HG02852 (cell line): ENCODE measurements around the gene HDAC11.
A peak's percentile ranks its signal among the peaks of the same experiment; 100 is the strongest.
"Not testable (repeated sequence)": the region's sequence is repeated elsewhere in the genome, so short reads cannot be mapped to it uniquely, and the experiment has no call there.

Experiments
- ATAC-seq: cut with Tn5 transposase; IDR thresholded peaks from one replicate; pipeline ENCODE4 v1.9.1; 2021; ENCODE audit warnings: mild to moderate bottlenecking, moderate library complexity; ENCODE audit not compliant: unreplicated experiment

HDAC11 gene

GRCh38 chr3:13479582-13480339 is at the start of gene HDAC11:
TSS of gene HDAC11 (plus strand) at chr3:13480306. CDS start at chr3:13480348, 42 bp downstream.
- peak; percentile 96 for ATAC-seq

GRCh38 chr3:13430411-13430875 is 49.7 kb upstream of the HDAC11 start:
- not testable (repeated sequence) for ATAC-seq

DNA sequence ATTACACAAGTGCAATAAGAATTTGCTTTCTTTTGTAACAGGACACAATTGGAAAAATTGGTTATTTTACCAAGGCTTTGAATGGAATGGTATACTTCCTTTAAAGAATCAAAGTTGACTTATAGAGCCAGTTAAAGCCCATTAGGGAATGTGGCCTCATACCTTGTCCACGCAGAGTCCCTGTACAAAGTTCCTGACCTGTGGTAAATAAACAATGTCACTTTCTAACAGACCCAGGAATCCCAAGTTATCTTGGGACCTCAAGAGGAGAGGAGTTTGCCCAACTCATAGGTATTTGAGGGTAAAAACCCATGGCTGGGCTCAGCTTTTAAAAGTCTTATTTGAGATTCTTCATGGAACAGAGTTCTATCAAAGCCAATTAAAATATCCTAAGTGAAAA is 48.0 kb upstream of the HDAC11 start:
- ATAC-seq = no peak

DNA sequence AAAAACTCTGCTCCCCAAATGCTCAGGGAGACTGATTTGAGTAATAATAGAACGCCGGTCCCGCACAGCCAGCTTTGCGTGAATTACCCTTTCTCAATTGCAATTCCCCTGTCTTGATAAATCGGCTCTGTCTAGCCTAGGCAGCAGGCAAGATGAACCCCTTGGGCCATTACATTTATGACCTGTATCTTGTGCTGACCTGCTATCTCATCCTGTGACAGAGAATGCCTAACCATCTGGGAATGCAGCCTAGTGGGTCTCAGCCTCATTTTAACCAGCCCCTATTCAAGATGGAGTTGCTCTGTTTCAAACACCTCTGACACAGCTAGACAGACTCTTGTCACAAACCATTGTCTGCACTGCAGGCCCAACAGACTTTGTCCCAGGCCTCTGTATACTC is 46.2 kb upstream of the HDAC11 start:
- ATAC-seq = no peak

- ATAC-seq = not testable (repeated sequence)
These were observed 43.9 kb upstream of the HDAC11 start for GRCh38 chr3:13436213-13436612.

GRCh38 chr3:13440204-13440817 is 39.8 kb upstream of the HDAC11 start:
- no peak for ATAC-seq

GRCh38 chr3:13442882-13443281 is 37.2 kb upstream of the HDAC11 start:
- not testable (repeated sequence) for ATAC-seq

- ATAC-seq = peak; percentile 6
These were observed 28.8 kb upstream of the HDAC11 start for GRCh38 chr3:13451301-13451673.

DNA sequence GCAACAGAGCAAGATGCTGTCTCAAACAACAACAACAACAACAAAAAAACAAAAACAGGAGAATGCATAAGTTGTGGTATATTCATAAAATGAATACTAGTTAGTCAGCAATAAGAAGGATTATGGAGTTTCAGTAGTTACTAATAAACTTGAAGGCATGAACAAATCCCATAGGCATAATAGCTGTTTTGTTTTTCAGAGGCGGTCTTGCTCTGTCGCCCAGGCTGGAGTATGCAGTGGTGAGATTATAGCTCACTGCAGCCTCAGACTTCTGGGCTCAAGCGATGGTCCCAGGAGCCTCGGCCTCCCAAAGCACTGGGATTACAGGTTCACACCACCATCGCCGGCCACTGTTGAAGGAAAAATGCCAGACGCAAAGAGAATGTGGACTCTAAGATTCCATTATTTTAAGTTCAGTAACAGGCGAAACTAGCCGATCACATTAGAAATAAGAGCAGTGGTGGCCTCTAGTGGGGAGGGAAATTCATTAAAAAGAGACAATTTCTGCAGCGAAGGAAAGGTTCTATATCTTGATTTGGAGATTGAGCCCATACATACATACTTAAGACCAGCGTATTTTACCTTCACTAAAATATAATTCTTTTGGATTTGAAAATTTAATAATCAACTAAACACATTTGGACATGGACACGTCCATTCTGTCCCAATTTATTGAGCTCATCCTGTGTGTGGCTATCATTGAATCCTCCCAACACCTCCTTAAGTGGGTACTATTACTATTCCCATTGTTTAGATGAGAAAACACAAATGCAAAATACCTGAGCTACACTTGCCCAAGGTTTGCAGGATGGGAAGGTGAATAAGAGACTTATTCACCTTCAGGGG is 27.4 kb upstream of the HDAC11 start:
- no peak for ATAC-seq

GRCh38 chr3:13455644-13456043 is 24.5 kb upstream of the HDAC11 start:
- no peak for ATAC-seq

DNA sequence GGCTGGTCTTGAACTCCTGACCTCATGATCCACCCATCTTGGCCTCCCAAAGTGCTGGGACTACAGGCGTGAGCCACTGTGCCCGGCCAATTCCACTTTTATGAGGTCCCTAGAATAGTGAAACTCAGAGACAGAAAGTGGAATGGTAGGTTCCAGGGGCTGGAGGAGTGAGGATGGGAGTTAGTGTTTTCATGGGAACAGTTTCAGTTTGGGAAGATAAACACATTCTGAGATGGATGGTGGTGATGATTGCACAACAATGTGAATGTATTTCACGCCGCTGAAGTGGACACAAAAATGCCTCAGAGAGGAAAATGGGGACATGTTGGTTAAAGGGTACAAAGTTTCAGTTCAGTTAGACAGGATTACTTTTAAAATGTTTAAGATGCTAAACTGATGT is 22.5 kb upstream of the HDAC11 start:
- ATAC-seq = no peak

DNA sequence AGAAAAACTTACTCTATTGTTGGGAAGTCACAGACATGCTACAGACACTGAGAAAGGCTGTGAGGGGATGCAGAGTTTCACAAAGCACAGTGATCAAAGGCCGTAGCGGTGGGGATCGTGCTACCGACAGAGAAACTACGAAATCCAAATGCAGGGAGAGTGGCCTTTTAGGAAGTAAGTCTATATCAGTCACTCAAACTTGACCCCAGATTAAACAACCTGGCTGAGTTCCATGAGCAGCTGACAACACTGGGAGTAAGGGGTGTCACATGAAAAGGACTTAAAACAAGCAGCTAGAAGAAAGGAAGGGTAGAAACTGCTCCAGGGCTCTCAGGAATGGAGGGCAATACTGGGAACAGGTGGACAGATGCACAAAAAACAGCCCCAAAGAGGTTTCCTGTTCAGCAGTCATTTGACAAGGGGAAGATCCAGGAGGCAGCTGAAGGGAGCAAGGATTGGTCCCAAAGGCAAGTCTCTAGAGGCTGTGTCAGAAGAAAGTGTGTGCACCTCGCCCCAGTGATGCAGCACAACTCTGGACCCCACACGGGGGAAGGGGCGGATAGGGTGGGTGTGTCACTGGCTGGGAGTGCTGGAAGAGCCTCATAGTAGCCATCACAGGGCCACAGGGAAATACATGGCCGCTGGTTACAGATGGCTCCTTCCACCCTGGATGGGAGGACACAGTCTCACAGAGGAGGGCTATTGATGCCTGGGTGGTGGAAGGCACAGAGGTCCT is 20.3 kb upstream of the HDAC11 start:
- ATAC-seq = no peak

GRCh38 chr3:13460341-13460736 is 19.8 kb upstream of the HDAC11 start:
- no peak for ATAC-seq

GRCh38 chr3:13461169-13462124 is 18.7 kb upstream of the HDAC11 start:
- peak; percentile 65 for ATAC-seq

- no peak for ATAC-seq
These were observed 17.9 kb upstream of the HDAC11 start for GRCh38 chr3:13462125-13462629.

DNA sequence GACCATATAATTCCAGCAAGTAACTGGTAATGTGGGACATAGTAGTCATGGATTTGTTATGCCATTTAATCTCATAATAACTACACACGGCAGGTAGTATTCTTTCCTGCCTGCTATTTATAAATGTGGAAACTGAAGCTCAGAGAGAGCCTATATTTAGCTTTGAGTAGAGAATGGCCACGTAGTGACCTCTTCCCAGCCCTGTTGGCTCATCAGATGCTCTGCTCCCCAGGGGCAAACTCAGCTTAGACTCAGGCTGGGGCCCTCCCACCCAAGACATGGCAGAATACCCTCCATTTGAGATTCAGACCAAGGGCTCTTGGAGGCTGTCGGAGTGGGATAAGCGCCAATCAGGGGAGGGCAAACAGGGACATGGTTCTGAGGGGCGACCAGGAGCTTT is 17.3 kb upstream of the HDAC11 start:
- ATAC-seq = no peak

DNA sequence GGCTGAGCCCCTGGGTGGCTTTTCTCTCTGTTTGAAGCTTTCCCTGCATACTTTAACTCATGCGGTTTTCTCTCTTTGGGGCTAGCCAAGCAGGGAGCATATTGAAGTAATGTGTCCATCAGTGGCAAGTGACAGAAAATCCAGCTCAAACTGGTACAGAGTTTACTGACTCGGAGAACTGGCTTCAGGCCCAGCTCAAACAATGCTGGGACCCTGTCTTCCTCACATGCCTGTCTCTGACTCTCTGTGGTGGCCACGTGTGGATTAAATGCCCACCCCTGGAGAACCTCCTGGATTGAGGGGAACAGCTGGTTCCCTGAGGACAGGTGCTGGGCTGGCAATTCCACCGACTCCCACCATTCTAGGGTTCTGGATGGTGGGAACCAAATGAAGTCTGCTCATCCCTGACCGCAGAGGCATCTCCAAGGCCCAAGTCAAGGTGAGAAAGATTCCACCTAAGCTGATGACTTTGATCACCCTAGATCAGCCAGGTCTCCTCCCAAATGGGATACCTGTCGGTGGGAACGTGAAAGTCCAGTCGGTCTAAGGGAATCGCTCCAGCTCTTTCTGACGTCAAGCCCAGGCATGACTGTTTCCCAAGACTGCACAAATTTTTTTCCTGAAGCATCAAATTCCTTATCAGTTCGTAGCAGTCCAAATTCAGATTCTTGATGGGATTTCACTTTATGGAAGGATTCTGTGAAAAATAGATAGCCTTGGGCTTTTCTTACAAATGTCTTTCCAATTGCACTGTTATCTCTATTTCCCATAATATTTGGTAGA is 16.3 kb upstream of the HDAC11 start:
- no peak for ATAC-seq

- no peak for ATAC-seq
These were observed 14.8 kb upstream of the HDAC11 start for GRCh38 chr3:13465236-13465873.
